Measurements from ENCODE around the gene UGT1A10.

Gene UGT1A10

GRCh38 chr2:233799087-233799665 lies 162.9 kb downstream of the UGT1A10 start:
- no peak overlapping the region for H3K4me3 ChIP-seq (ENCODE audit: low read length)
- no peak overlapping the region for H3K9ac ChIP-seq (ENCODE audit: low read length)
- no peak overlapping the region for H3K27ac ChIP-seq (ENCODE audit: low read depth, low read length)
- no peaks in the 10 kb centered on the region for H3K27me3 ChIP-seq (ENCODE audit: control insufficient read depth, insufficient read depth, low read length)
- no peaks in the 10 kb centered on the region for H3K4me1 ChIP-seq (ENCODE audit: control insufficient read depth, insufficient read depth, low read length)
- H3K36me3 ChIP-seq (ENCODE audit: control insufficient read depth, insufficient read depth, low read length): no peaks in the 10 kb centered on the region

DNA sequence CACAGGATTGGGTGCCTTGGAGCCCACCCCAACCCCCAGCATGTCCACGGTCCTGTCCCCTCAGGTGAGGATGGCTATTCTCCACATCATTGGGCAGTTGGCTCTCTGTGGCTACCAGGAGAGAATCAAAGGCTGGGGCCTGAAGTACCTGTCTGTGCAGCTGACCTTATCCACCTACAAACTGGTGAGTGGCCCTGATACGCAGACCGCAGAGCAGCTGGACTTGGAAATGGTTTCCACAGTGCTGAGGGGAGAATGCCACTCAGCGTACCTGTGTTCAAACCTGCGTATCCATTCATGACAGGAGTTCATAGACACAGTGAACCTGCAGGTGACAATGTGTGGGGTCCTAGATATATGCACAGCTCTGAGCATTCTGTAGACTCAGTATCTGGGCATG lies 163.5 kb downstream of the UGT1A10 start:
- Histone ChIP-seq H3K4me1 (ENCODE audit: control insufficient read depth, insufficient read depth, low read length) (no peaks in the 10 kb centered on the region), H3K4me3 (ENCODE audit: low read length) (no peak overlapping the region), H3K9ac (ENCODE audit: low read length) (no peak overlapping the region), H3K27ac (ENCODE audit: low read depth, low read length) (no peak overlapping the region), H3K27me3 (ENCODE audit: control insufficient read depth, insufficient read depth, low read length) (no peaks in the 10 kb centered on the region), H3K36me3 (ENCODE audit: control insufficient read depth, insufficient read depth, low read length) (no peaks in the 10 kb centered on the region)

- no peaks in the 10 kb centered on the region for H3K4me1 ChIP-seq (ENCODE audit: control insufficient read depth, insufficient read depth, low read length)
- H3K9ac ChIP-seq (ENCODE audit: low read length): no peak overlapping the region
- H3K27ac ChIP-seq (ENCODE audit: low read depth, low read length): no peak overlapping the region
- no peaks in the 10 kb centered on the region for H3K36me3 ChIP-seq (ENCODE audit: control insufficient read depth, insufficient read depth, low read length)
- H3K27me3 ChIP-seq (ENCODE audit: control insufficient read depth, insufficient read depth, low read length): no peaks in the 10 kb centered on the region
- H3K4me3 ChIP-seq (ENCODE audit: low read length): no peak overlapping the region
Observed at GRCh38 chr2:233800208-233800607, 164.0 kb downstream of the UGT1A10 start.

GRCh38 chr2:233801357-233802131 lies 165.3 kb downstream of the UGT1A10 start:
- no peak overlapping the region for H3K4me3 ChIP-seq (ENCODE audit: low read length)
- no peak overlapping the region for H3K9ac ChIP-seq (ENCODE audit: low read length)
- H3K27me3 ChIP-seq (ENCODE audit: control insufficient read depth, insufficient read depth, low read length): no peaks in the 10 kb centered on the region
- no peaks in the 10 kb centered on the region for H3K4me1 ChIP-seq (ENCODE audit: control insufficient read depth, insufficient read depth, low read length)
- no peak overlapping the region for H3K27ac ChIP-seq (ENCODE audit: low read depth, low read length)
- H3K36me3 ChIP-seq (ENCODE audit: control insufficient read depth, insufficient read depth, low read length): no peaks in the 10 kb centered on the region

DNA sequence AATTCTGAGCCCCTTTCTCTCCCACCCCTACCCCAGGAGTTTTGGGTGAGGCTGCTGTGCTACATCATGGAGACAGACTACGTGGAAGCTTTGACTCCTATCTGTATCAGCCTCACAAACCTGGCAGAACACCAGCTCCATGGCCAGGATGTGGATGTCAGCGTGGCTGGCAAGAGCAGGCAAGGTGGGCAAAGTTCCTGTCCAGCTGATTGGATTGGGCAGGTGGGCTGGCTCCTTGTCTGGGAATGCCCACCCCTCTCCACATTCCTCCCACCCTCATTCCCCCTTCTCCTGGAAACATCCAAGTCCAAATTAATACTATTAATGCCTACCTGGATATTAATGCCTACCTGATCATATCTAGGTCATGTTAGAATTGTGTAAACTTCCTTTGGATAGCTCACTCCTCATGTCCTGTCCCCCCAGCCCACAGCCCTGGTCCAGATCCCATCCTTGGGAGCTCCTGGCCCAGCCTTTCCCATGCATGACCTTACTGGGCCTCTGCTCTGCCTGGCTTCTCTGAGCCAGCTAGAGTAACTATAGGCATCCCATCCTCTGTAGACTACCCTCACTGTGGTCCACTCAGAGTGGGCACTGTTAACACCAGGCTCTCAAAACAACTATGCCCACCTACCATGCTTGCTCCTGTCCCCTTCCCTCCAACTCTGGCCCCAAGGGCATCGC lies 166.0 kb downstream of the UGT1A10 start:
- Histone ChIP-seq H3K27ac (ENCODE audit: low read depth, low read length) (no peak overlapping the region), H3K27me3 (ENCODE audit: control insufficient read depth, insufficient read depth, low read length) (no peaks in the 10 kb centered on the region), H3K4me1 (ENCODE audit: control insufficient read depth, insufficient read depth, low read length) (no peaks in the 10 kb centered on the region), H3K9ac (ENCODE audit: low read length) (no peak overlapping the region), H3K4me3 (ENCODE audit: low read length) (no peak overlapping the region), H3K36me3 (ENCODE audit: control insufficient read depth, insufficient read depth, low read length) (no peaks in the 10 kb centered on the region)

GRCh38 chr2:233803292-233803911 lies 167.2 kb downstream of the UGT1A10 start:
- Histone ChIP-seq H3K4me3 (ENCODE audit: low read length) (no peak overlapping the region), H3K27ac (ENCODE audit: low read depth, low read length) (no peak overlapping the region), H3K9ac (ENCODE audit: low read length) (no peak overlapping the region), H3K27me3 (ENCODE audit: control insufficient read depth, insufficient read depth, low read length) (no peaks in the 10 kb centered on the region), H3K36me3 (ENCODE audit: control insufficient read depth, insufficient read depth, low read length) (no peaks in the 10 kb centered on the region), H3K4me1 (ENCODE audit: control insufficient read depth, insufficient read depth, low read length) (no peaks in the 10 kb centered on the region)

- H3K27me3 ChIP-seq (ENCODE audit: control insufficient read depth, insufficient read depth, low read length): no peaks in the 10 kb centered on the region
- no peak overlapping the region for H3K4me3 ChIP-seq (ENCODE audit: low read length)
- H3K4me1 ChIP-seq (ENCODE audit: control insufficient read depth, insufficient read depth, low read length): no peaks in the 10 kb centered on the region
- H3K9ac ChIP-seq (ENCODE audit: low read length): no peak overlapping the region
- no peaks in the 10 kb centered on the region for H3K36me3 ChIP-seq (ENCODE audit: control insufficient read depth, insufficient read depth, low read length)
- no peak overlapping the region for H3K27ac ChIP-seq (ENCODE audit: low read depth, low read length)
Observed at GRCh38 chr2:233803994-233804393, 167.7 kb downstream of the UGT1A10 start.

DNA sequence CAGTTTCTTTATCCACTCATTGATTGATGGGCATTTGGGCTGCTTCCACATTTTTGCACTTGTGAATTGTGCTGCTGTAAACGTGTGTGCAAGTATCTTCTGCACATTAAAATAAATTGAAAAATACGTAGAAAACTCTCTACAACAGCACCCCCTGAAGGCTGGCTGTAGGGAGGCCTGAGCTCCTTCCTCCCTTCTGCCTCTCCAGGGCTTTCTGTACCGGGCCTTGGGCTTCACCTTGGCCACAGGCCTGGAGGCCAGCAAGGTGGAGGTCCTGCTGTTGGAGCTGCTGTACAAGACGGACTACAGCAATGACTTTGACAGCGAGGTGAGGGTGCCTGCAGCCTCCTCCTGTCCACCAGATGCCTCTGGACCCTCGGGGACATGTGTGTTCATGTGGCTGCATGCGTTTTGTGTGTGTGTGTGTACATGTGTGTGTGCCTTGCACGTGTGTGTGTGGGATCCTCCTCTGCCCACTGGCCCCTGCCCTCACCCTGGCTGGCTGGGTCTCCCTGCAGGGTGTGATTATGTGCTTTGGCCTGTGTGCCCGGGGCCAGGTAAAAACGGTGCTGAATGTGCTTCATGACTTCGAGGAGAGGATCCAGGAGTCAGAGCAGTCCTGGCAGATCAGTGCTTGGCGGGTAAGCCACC lies 171.1 kb downstream of the UGT1A10 start:
- H3K36me3 ChIP-seq (ENCODE audit: control insufficient read depth, insufficient read depth, low read length): no peaks in the 10 kb centered on the region
- no peak overlapping the region for H3K27ac ChIP-seq (ENCODE audit: low read depth, low read length)
- H3K4me3 ChIP-seq (ENCODE audit: low read length): no peak overlapping the region
- no peaks in the 10 kb centered on the region for H3K27me3 ChIP-seq (ENCODE audit: control insufficient read depth, insufficient read depth, low read length)
- no peaks in the 10 kb centered on the region for H3K4me1 ChIP-seq (ENCODE audit: control insufficient read depth, insufficient read depth, low read length)
- no peak overlapping the region for H3K9ac ChIP-seq (ENCODE audit: low read length)

GRCh38 chr2:233807966-233808935 lies 172.0 kb downstream of the UGT1A10 start:
- Histone ChIP-seq H3K36me3 (ENCODE audit: control insufficient read depth, insufficient read depth, low read length) (no peaks in the 10 kb centered on the region), H3K4me3 (ENCODE audit: low read length) (no peak overlapping the region), H3K27me3 (ENCODE audit: control insufficient read depth, insufficient read depth, low read length) (no peaks in the 10 kb centered on the region)

DNA sequence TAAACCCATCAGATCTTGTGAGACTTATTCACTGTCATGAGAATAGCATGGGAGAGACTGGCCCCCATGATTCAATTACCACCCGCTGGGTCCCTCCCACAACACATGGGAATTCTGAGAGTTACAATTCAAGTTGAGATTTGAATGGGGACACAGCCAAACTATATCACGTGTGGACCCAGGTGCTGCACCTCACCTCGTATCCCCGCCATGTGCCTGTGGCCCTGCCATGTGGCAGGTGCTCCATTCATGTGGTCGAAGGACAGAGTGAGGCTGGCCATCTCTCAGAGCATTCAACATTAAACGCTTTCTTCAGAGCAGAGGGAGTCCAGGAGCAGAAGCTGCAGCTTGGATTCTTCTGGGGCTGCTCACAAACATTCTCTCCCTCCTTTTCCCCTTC lies 174.1 kb downstream of the UGT1A10 start:
- H3K36me3 ChIP-seq (ENCODE audit: control insufficient read depth, insufficient read depth, low read length): no peaks in the 10 kb centered on the region
- no peaks in the 10 kb centered on the region for H3K27me3 ChIP-seq (ENCODE audit: control insufficient read depth, insufficient read depth, low read length)
- H3K9ac ChIP-seq (ENCODE audit: low read length): no peak overlapping the region
- no peaks in the 10 kb centered on the region for H3K4me1 ChIP-seq (ENCODE audit: control insufficient read depth, insufficient read depth, low read length)
- no peak overlapping the region for H3K27ac ChIP-seq (ENCODE audit: low read depth, low read length)
- H3K4me3 ChIP-seq (ENCODE audit: low read length): no peak overlapping the region

More at GRCh38 chr2:233807966-233808935, 172.0 kb downstream of the UGT1A10 start:
- H3K4me1 ChIP-seq (ENCODE audit: control insufficient read depth, insufficient read depth, low read length): no peaks in the 10 kb centered on the region
- no peak overlapping the region for H3K9ac ChIP-seq (ENCODE audit: low read length)
- H3K27ac ChIP-seq (ENCODE audit: low read depth, low read length): no peak overlapping the region

- Histone ChIP-seq H3K4me1 (ENCODE audit: control insufficient read depth, insufficient read depth, low read length) (no peaks in the 10 kb centered on the region), H3K36me3 (ENCODE audit: control insufficient read depth, insufficient read depth, low read length) (no peaks in the 10 kb centered on the region), H3K4me3 (ENCODE audit: low read length) (no peak overlapping the region), H3K9ac (ENCODE audit: low read length) (no peak overlapping the region), H3K27ac (ENCODE audit: low read depth, low read length) (no peak overlapping the region), H3K27me3 (ENCODE audit: control insufficient read depth, insufficient read depth, low read length) (no peaks in the 10 kb centered on the region)
Observed at GRCh38 chr2:233811087-233811486, 174.8 kb downstream of the UGT1A10 start.
